ENCODE data around the gene DENND6B. TPM values are rescaled to one million over a fixed set of nuclear protein-coding genes. Genes with fewer than 3 reads are reported as not detected.

Gene DENND6B
- total and polyA plus RNA-seq, 2 donors (not counting 3 experiments of a cell fraction or from before 2014, with no cell fraction given): 4.1 to 5.9 TPM

DNA sequence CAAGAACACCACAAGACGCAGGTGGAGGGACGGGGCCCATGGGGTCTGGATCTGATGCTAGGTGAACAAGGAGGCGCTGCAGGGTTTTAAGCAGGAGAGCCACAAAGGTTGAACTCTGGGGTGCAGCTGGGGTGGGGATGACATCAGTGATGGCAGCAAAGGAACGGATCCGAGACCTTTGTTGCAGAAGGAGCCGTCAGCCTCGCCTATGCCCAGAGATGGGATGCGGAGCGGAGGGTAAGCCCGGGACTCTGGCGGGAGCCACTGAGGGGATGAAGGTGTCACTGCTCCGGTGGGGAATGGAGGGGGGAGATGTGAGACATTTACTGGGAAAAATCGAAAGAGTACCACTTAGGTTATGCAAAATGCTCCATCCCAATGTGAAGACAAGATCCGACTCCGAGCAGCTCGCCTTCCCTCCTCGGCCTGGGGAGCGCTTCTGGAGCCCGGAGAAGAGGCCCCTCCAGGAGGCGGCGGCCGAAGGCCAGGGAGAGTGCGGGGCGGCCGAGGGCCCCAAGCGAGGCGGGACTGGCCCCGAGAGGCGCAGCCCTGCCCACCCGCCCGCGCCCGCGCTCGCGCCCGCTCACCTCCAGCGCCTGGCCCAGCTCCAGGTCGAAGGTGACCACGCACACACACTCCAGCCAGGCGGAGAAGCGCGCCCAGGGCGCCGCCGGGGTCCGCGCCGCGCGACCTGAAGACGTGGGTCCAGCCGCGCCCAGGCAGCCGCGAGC lies 422 bp downstream of the DENND6B start:
- ChIA-PET CTCF (interaction anchor here (0.7 to 5.6 kb wide), 10 partner anchors 15 to 75 kb away, joined by 3 to 36 read pairs (median 7); partner anchors contain the start of genes HDAC10 and PLXNB2), POLR2A (no interaction called here)
- H3K9me1 ChIP-seq (replicated peaks; ENCODE audit: control insufficient read depth, extremely low read depth, insufficient read depth, low read length): no peaks in the 10 kb centered on the region
- no peaks in the 10 kb centered on the region for H4K20me1 ChIP-seq (replicated peaks; ENCODE audit: control insufficient read depth, extremely low read depth, insufficient read depth, low read length)
- H3K9me3 ChIP-seq (replicated peaks; ENCODE audit: control insufficient read depth, insufficient read depth, low read length): no peaks in the 10 kb centered on the region
- H3K4me1 ChIP-seq (ENCODE audit: control insufficient read depth, extremely low read depth, insufficient read depth, low read length): peaks cover 9% of the 10 kb centered on the region
- peak overlapping the region; percentile 81 for H3K4me2 ChIP-seq (ENCODE audit: insufficient read depth, low read length)
- BruUV-seq (replicated peaks): no TSS peak
- intact Hi-C loops (cut with micrococcal nuclease) (loop anchor here (1.0 to 2.0 kb wide), 4 partner anchors 16 to 56 kb away; partner anchors contain the start of genes MAPK11 and PPP6R2), dilution Hi-C loops (cut with MboI; ENCODE audit: extremely low pct_ligation_motif_present, low sequenced_read_pairs) (no loop called here)
- peak overlapping the region; percentile 94 for H2AFZ ChIP-seq (ENCODE audit: low read depth, low read length)
- no peaks in the 10 kb centered on the region for H3K79me2 ChIP-seq (ENCODE audit: control insufficient read depth, insufficient read depth, low read length)
- DNase-seq (ENCODE audit: low read depth, low spot score) (no peak), FAIRE-seq (no peak)
- no peak for TF ChIP-seq POLR2AphosphoS5 (IDR thresholded peaks at IDR 0.05; ENCODE audit: insufficient read depth, low read depth, low read length)
- TF ChIP-seq, protein P1, sequence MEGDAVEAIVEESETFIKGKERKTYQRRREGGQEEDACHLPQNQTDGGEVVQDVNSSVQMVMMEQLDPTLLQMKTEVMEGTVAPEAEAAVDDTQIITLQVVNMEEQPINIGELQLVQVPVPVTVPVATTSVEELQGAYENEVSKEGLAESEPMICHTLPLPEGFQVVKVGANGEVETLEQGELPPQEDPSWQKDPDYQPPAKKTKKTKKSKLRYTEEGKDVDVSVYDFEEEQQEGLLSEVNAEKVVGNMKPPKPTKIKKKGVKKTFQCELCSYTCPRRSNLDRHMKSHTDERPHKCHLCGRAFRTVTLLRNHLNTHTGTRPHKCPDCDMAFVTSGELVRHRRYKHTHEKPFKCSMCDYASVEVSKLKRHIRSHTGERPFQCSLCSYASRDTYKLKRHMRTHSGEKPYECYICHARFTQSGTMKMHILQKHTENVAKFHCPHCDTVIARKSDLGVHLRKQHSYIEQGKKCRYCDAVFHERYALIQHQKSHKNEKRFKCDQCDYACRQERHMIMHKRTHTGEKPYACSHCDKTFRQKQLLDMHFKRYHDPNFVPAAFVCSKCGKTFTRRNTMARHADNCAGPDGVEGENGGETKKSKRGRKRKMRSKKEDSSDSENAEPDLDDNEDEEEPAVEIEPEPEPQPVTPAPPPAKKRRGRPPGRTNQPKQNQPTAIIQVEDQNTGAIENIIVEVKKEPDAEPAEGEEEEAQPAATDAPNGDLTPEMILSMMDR (IDR thresholded peaks at IDR 0.05; ENCODE audit: extremely low read depth in 1 of 2, insufficient read depth in 1 of 2, low read depth in 1 of 2, low read length in 2 of 2): no peak
- no peak for TF ChIP-seq EZH2 (IDR thresholded peaks at IDR 0.05; ENCODE audit: borderline replicate concordance, low read depth, low read length, severe bottlenecking)
- TF ChIP-seq MYC (IDR thresholded peaks at IDR 0.05; ENCODE audit: low read depth, low read length): no peak
- no peak for TF ChIP-seq JUN (IDR thresholded peaks at IDR 0.05; ENCODE audit: borderline replicate concordance, insufficient read depth, insufficient read length, low read depth)
- no peak for TF ChIP-seq GATA2 (IDR thresholded peaks at IDR 0.05; ENCODE audit: insufficient read depth, insufficient read length, low read depth, low read length)
- TF ChIP-seq MAX (IDR thresholded peaks at IDR 0.05; ENCODE audit: insufficient read depth, insufficient read length): no peak
- H3K4me3 ChIP-seq (replicated peaks in 1 of 3; ENCODE audit: insufficient read depth in 1 of 3, low read depth in 1 of 3, low read length in 3 of 3): peak overlapping the region; percentile 14 to 56 (median 51)
- H3K27me3 ChIP-seq (ENCODE audit: control insufficient read depth in 2 of 2, insufficient read depth in 2 of 2, low read length in 2 of 2): no peaks in the 10 kb centered on the region
- no peaks in the 10 kb centered on the region for H3K36me3 ChIP-seq (ENCODE audit: control insufficient read depth in 2 of 2, extremely low read depth in 1 of 2, insufficient read depth in 2 of 2, low read length in 2 of 2)
- H3K9ac ChIP-seq (replicated peaks; ENCODE audit: extremely low read depth, insufficient read depth, low read length): no peak overlapping the region
- no peak overlapping the region for H3K27ac ChIP-seq (ENCODE audit: insufficient read depth, low read depth, low read length)

All from endothelial cell of umbilical vein (primary cell).